Sigmoid colon (tissue), 4 donors: ENCODE data around the gene PNKD.

Source experiments
- EP300 ChIP-seq, 4 donors: sonication (generic); formaldehyde crosslinking; IDR thresholded peaks; one replicate each; pipeline ENCODE4 v1.6.1; 2017; ENCODE audit warnings: antibody characterized with exemption in 4 of 4
- POLR2A ChIP-seq, 2 donors: fragments of 450-650 bp; IDR thresholded peaks; one replicate each; pipeline ENCODE4 v1.6.1; 2016; ENCODE audit warnings: antibody characterized with exemption in 2 of 2, mild to moderate bottlenecking in 2 of 2, moderate library complexity in 2 of 2
- TF ChIP-seq, protein P1 (sequence below), 4 experiments: fragments of 450-650 bp in 3 of 4; fragments of 200-600 bp in 1 of 4; IDR thresholded peaks; one replicate each; pipeline ENCODE4 v1.5.1; 2016 to 2019; ENCODE audit warnings: antibody characterized with exemption in 4 of 4, mild to moderate bottlenecking in 3 of 4, moderate library complexity in 2 of 4

DNA sequence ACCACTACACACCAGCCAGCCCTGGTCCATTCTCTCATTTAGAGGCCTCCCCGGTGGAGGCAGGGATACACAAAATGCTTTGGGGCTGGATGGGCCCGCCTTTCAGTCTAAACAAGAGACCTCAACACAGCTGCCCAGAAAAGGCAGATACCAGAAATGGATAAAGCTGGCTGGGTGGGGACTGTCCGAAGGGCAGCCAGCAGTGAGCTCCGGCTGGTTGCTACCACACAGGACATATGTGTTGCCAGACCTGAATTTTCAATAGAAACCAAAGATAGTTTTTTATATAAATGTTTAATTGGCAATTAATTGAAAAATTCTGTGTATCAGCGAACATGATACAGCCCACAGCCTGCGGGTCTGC is 8.1 kb upstream of the PNKD start:
- TF ChIP-seq POLR2A (IDR thresholded peaks at IDR 0.05): no peak
- no peak for TF ChIP-seq EP300 (IDR thresholded peaks at IDR 0.05)
- TF ChIP-seq, protein P1, sequence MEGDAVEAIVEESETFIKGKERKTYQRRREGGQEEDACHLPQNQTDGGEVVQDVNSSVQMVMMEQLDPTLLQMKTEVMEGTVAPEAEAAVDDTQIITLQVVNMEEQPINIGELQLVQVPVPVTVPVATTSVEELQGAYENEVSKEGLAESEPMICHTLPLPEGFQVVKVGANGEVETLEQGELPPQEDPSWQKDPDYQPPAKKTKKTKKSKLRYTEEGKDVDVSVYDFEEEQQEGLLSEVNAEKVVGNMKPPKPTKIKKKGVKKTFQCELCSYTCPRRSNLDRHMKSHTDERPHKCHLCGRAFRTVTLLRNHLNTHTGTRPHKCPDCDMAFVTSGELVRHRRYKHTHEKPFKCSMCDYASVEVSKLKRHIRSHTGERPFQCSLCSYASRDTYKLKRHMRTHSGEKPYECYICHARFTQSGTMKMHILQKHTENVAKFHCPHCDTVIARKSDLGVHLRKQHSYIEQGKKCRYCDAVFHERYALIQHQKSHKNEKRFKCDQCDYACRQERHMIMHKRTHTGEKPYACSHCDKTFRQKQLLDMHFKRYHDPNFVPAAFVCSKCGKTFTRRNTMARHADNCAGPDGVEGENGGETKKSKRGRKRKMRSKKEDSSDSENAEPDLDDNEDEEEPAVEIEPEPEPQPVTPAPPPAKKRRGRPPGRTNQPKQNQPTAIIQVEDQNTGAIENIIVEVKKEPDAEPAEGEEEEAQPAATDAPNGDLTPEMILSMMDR (IDR thresholded peaks at IDR 0.05): no peak
